Measurements from ENCODE around the gene KSR1.

DNA sequence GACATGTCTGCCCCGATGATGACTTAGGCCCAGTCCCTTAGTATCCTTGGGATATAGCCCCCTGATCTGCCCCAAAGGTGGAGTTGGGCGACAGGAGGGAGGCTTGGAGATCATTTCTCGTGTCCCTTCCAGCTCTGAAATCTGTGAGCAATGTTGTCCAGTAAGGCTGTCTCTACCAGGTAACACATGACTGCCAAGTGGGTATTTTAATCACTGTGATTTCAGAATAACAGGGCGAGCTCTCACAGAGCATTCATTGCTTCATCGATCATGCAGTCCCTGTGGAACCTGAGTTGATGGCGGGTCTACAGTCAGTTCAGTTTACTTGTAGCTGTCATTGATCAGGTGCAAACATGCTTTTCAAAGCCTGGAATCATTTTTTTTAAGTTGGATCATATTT, 39.2 kb downstream of the KSR1 start:
- TF ChIP-seq EZH2 (IDR thresholded peaks at IDR 0.05; ENCODE audit: insufficient read depth, poor library complexity, severe bottlenecking) (no peak), EZH2phosphoT487 (IDR thresholded peaks at IDR 0.05; ENCODE audit: insufficient read depth, low read depth) (no peak)

All from GM23248 (cell line).